Measurements from ENCODE around the gene CAAP1.
"Not testable (repeated sequence)": the region's sequence is repeated elsewhere in the genome, so short reads cannot be mapped to it uniquely, and the experiment has no call there.

CAAP1 gene, protein sequence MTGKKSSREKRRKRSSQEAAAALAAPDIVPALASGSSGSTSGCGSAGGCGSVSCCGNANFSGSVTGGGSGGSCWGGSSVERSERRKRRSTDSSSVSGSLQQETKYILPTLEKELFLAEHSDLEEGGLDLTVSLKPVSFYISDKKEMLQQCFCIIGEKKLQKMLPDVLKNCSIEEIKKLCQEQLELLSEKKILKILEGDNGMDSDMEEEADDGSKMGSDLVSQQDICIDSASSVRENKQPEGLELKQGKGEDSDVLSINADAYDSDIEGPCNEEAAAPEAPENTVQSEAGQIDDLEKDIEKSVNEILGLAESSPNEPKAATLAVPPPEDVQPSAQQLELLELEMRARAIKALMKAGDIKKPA

DNA sequence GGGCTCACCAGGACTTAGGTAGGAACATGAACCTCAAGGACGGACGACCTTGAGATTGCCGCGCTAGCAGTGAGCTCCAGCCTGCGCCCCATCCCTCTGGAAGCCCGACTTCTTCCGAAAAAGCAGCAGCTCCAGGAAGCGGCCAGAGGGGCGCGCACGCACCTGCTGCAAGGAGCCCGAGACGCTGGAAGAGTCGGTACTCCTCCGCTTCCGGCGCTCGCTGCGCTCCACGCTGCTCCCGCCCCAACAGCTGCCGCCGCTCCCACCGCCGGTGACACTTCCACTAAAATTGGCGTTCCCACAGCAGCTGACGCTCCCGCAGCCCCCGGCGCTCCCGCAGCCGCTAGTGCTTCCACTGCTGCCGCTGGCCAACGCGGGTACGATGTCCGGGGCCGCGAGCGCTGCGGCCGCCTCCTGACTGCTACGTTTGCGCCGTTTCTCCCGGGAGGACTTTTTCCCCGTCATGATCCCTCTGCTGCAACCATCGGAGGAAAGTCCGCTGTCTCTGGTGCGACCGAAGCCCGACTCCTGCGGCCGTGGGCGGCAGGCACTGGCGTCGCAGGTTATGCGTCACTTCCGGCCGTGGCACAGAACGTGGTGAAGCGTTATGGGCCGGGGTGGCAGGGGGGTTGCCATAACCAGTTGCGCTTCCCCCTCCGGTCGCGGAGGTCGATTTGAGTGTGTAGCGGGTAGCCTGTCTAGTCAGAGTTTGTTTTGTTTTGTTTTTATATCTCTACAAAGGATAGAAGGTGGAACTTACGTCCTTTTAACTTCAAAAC, at the start of gene CAAP1:
Gene CAAP1, minus strand, starts transcription at position 552 of the 779 bp plus-strand sequence. Its CDS starts 87 bp downstream, at position 465.
- DNase-seq = peak; percentile 93

DNA sequence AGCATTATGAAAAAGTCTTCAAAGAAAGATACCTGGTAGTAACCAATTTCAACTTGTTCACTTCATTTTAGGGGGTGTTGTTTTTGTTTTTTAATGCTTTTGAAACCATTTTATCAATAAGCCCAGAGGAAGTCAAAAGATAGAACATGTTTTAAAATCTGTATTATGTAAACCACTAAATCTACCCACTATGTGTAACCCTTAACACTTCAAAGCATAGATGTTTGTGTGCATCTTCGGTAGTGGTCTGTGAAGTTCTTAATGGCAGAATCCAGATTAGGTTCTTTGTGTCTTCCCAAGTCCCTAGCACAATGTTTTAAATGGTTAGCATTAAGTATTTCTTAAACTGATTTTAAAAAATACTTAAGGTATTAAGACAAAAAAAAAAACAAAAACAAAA, 48.2 kb upstream of the CAAP1 start:
- no peak for DNase-seq

DNA sequence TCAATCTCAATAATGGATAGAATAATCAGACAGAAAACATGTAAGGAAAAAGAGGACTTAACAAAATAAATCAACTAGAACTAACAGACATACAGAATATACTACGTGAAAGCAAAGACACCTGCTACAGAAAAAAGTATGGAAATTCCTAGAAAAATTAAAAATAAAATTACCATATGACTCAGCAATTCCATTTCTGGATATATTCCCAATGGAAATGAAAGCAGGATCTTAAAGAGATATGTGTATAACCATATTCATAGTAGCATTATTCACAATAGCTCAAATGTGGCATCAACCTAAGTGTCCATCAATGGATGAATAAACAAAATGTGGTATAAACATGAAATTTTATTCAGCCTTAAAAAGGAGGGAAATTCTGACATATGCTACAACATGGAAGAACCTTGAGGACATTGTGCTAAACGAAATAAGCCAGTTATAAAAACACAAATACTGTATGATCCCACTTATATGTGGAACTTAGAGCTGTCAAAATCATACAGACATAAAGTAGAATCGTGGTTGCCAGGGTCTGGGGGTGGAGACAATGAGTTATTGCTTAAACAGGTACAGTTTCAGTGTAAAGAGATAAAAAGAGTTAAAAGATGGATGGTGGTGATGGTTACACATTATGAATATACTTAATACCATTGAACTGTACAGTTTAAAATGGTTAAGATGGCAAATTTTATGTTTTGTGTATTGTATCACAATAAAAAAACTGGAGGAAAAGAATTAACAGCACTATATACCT, 47.5 kb upstream of the CAAP1 start:
- no peak for DNase-seq

DNA sequence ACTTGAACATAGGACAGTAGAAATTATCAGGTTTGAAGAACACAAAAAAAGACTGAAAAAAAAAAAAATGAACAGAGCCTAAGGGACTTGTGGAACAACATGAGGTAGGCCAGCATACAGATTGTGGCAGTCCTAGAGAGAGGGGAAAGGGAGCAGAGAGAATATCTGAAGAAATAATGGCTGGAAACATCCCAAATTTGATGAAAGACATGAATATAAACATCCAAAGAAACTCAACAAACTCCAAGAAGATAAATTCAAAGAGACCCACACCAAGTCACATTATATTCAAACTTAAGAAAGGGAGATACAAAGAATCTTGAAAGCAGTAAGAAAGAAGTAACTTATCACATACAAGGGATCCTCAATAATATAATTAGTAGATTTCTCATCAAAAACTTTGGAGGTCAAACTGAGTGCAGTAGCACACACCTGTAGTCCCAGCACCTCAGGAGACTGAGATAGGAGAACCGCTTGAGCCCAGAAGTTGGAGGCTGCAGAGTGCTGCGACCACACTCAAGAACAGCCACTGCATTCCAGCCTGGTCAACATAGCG, 45.3 kb upstream of the CAAP1 start:
- DNase-seq = no peak

DNA sequence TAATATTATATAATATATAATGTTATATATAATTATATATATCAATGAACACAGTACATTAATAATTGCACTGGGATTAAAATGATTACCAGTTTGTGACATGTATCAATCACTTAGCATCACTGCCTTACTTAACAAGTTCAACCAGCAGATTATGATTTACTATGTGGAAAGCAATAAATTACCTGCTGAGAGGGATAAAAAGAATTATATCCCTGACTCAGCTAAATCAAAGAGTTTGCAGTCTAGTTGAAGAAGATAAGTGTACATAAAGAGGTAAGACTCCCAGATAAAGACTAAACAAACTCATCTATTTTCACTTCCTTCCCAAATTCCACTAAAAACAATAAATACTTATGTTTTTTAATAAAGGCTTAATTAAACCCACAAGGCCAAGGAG, 43.2 kb upstream of the CAAP1 start:
- DNase-seq = no peak

DNA sequence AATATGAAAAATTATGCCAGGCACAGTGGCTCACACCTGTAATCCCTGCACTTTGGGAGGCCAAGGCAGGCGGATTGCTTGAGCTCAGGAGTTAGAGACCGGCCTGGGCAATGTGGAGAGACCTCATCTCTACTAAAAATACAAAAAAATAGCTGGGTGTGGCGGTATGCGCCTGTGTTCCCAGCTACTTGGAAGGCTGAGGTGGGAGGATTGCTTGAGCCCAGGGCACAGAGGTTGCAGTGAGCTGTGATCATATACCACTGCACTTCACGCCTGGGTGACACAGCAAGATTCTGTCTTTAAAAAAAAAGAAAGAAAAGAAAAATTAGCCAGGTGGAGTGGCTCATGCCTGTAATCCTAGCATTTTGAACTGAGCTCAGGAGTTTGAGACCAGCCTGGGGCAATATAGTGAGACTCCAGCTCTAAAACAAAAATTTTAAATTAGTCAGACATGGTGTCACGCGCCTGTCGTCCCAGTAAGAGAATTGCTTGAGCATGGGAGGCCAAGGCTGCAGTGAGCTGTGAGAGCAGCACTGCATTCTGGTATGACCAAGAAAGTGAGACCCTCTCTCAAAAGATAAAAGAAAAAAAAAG, 36.4 kb upstream of the CAAP1 start:
- no peak for DNase-seq

DNA sequence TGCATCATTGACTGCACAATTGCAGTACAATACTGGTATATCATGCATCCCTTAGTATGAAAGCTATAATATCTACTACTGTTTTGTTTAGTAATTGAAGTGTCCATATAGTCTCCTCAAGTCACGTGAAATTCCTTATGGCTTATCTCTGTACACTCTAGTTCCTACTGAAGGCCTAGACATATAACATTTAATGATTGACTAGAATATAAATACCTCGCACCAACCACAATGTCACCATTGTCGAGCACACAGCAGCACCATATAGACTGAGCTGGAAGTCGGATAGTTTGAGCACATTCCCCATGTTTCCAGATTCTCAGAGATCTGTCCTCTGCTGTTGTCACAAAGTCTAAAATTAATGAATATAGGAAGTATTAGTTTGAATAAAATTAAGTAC, 33.0 kb upstream of the CAAP1 start:
- no peak for DNase-seq

DNA sequence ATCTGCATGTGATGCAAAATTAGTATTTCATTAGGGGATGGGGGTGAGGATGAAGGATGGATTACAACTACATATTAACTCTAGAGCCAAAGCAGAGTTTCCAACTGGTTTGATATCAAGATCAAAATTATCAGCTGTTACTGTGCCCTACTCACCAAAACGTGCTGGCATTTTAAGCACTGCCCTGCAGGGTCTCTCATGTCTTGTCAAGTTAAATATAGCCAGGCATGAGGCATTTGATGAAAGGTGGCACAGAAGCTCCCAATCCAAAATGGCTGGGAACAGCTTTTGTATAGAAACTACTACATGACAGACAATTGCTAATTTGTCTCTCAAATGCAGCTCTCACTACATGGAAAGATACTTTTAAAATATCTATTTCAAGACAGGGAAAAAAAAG, 27.1 kb upstream of the CAAP1 start:
- DNase-seq = no peak

DNA sequence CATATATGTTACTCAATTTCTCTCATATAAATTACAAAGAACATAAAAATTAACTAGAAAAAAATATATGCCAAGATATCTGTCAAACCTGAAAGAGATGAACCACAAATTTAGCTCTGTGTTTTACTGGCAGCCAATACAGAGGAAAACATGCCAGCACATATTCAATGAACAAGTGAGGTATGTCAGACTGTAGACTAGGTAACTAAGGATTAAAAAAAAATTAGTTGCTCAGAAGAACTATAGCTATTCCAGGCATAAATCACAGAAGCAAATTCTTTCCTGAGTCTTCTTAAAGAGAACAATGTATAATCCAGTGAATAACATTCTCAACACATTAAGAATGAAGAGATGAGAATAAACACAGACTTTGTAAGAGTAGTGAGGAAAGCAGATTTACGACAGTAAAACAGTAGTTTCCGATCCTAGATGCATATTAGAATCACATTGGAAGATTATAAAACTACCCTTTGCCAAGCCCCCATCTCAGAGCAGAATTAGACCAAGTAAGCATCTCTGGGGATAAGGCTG, 20.6 kb upstream of the CAAP1 start:
- no peak for DNase-seq

DNA sequence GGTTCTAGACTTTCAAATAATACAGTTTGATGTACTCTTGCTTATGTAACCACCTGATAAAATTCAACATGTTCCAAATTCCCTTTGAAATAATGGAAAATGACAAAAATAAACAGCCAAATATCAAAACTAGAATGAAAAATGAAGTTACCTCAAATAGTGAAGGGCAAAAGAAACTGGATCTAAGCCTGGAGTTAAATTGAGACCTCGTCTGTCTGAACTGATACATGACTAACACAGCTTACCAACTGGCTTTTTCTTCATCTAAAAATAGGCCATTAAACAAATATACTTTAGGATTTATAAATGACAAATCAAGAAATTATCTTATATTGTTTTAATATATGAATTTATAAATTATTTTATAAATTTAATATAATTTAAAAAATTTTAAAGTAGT, 12.1 kb upstream of the CAAP1 start:
- DNase-seq = no peak

DNA sequence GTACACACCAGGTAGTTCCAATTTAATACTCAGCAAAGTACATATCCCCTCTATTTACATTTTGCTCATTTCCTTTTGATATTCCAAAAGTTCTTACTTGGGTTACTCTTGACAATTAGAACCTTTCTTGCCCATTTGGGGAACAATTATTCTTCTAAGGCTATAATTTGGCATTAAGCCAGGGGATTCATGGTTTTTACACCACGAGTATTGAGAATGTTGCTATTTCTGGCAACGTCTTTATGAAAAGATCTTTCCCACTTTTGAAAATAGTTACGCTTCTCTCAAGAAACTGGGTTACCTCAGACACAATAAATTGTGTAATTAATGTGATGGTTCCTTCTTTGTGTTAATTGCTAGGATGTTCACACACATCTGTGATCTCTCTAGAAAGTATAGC, 11.5 kb upstream of the CAAP1 start:
- no peak for DNase-seq

DNA sequence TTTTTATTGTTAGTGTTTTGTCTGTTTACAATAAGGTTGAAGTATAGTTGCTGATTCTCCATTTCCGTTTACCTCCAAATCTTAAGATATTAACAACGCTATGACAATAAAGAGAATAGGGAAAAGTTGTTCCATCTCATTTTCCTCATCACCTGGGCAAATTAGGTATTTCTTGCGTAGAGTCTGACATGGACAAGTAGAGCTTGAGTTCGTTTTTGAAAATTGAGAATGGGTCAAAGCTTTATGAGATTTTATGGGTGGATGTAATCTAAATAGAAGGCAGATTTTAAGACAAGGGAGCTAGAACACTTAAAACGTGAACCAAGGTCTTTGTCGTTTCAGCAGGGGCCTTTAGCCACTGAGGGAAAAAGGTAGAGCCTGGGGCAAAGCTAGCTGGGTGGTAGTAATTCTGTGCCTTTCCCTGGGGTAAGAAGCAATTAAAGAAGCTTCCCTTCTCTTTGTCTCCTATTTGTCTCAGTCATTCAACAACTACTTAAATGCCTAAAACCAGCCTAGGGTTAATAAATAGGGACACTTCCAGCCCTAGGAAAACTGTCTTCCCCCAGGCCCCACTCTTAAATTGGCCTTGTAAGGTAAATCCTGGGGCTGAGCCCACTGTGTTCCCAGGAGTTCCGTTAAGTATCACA, 551 bp upstream of the CAAP1 start:
- DNase-seq = no peak

DNA sequence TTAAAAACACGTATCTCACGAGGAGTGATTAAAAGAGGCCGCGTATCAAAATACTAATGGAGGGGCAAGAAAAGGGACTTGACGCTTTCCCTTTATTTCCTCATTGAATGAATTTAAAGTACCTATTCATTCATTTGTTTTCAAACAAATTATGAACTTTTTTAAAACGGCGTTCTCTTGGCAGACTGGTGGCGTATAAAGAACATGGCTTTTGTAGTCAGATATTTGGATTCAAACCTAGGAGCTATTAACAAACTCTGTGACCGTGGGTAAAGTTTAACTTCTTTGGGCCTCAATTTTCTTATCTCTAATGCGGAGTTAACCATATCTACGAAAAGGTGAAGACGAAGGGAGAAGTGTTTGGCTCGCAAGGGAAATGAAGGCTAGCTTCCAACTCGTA, 876 bp downstream of the CAAP1 start:
- DNase-seq = no peak

DNA sequence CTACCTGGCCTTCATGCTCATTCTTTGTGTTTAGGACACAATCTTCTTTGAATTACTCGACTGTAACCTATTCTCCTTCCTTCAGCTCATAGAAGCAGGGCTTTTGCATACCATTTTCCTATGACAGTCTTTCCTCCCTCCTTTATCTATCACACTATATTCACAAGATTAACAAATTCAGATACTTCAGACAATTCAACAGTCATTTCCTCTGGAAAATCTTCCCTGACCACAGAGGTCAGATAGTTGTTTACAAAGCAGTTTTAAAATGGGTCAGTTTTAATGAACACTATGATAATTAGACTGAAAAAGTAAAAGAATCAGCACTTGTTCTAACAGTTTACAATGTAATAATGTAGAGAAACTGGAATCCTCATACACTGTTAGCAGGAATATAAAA, 4.3 kb downstream of the CAAP1 start:
- no peak for DNase-seq

DNA sequence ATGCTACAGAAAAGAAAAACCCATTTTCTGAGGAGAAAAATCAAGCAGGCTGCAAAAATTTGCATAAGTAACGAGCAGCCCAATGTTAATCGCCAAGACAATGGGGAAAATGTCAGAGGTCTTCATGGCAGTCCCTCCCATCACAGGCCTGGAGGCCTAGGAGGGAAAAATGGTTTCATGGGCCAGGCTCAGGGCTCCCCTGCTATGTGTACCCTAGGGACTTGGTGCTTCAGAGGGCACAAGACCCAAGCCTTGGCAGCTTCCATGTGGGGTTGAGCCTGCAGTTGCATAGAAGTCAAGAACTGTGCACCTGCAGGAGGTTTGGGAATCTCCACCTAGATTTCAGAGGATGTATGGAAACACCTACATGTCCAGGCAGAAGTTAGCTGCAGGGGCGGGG, 10.4 kb downstream of the CAAP1 start:
- DNase-seq = no peak

DNA sequence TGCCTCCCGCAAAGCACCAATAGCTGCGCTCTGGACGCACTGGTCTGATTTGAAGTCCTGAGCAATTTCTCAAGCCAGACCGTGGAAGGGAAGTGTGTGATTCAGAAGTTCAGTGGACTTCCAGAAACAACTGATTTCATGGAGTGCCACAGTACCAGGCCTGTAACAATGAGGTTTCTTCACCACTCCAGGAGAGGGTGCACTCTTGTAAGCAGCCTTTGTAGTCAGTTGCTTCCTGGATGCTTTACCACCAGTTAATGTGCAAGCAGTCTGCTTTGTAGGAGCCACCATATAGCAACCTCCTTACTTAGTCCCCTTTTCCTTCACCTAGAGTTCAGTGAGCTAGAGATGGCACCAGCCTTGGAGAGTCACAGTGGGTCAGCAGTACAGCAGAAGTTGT, 12.3 kb downstream of the CAAP1 start:
- no peak for DNase-seq

DNA sequence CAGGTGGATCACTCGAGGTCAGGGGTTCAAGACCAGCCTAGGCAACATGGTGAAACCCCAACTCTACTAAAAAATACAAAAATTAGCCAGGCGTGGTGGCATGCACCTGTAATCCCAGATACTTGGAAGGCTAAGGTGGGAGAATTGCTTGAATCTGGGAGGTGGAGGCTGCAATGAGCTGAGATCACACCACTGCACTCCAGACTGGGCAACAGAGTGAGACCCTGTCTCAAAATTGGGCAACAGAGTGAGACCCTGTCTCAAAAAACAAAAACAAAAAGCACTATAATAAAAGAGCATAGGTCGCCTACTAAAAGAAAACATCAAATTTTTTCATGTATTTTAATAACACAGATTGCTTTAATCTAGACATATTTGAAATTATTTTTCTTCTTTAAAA, 17.4 kb downstream of the CAAP1 start:
- DNase-seq = not testable (repeated sequence)

DNA sequence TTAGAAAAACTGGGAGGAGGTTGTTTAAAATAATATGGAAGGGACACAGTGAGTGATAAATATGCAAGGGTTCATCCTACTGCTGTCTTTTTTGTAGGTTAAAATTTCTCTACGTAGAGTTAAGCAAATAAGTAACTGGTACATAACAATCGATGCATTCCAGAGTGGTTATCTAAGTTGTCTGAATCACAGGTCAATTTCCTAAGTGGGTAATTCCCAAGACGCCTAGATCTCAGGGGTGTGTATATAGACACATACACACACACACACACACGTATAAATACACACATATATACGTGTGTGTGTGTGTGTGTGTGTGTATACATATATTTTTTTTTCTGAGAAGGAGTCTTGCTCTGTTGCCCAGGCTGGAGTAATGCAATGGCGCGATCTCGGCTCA, 22.3 kb downstream of the CAAP1 start:
- DNase-seq = no peak

DNA sequence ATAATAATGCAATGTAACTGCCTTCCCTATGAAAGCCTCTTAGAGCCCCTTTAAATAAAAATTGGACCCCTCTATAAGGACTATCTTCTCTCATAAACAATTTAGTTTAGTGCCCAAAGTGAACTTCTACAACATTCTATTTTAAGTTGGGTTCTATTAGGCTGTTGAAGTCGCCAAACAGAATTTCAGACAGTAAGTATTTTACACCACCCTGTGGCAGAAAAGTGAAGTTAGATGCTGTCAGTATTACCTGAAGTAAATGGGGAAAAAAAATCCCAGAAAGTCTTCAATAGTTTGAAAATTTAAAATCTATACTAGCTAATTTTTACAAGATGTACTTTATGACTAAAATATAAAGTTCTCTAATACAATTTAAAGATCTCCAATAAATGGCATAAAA, 29.5 kb downstream of the CAAP1 start:
- no peak for DNase-seq

DNA sequence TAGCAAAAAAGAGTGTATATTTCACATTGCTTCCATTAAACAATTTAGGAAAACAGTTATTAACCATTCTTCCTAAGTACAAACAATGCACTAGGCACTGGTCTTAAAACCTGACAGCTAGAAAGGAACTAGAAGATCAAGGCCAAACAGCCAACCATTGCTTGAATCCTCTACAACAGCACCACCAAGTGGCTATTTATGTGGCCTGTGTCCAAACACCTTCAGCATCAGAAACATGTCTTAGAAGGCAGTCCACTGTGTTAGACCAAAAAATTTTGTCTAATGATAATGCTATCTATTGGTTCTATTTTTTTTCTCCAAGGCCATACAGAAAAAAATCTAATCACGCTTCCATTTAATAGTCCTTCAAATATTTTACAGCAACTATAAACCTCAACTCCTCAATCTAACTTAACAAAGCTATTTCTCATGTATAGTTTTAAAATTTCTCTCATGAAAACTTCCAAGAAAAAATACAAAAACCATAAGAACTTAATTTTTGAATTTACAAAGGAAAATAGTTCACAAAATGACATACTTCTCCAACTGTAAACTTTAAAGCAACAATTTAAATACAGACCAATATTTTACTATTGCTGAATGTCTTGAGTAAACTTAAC, 36.1 kb downstream of the CAAP1 start:
- peak; percentile 68 for DNase-seq

DNA sequence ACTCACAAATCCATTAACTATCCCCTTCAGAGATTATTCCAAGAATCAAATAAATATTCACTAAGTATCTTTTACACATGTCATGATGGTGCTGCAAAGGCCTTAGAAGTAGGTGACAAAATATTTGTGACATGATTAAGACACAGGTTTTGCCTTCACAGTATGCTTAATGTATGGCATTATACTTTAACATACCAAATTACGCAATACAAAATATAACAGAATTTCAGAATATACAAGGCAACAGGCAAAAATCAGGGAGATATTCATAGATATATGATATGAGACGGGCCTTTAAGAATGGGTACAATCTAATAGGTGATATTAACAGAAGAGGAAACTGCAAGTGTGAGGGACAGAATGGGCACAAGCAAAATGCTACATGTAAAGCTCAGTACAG, 41.6 kb downstream of the CAAP1 start:
- no peak for DNase-seq

DNA sequence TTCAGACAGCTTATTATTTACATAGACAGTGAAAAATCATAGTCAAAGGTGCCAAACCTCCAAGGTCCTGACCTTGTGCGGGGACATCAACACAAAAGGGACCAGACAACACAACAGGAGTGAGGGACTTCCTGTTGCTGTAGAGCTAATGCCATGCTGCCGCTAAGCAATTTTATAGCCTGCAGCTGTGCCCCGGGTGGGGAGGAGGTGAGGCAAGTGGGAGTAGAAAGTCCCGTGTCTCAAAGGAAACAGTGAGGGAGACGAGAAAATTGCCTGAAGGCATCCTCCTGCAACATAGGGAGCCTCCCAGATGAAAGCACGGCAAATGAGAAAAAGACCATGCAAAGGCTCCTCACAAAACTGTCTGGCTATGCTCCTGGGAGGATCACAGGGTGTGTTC, 58.8 kb downstream of the CAAP1 start:
- no peak for DNase-seq

Data from NCI-H1092 treated with DMSO at 0.1 percent for 48 hours (cell line).